KBM-7 (cell line): ENCODE data around the gene PPIA.
"Not testable (repeated sequence)": the region's sequence is repeated elsewhere in the genome, so short reads cannot be mapped to it uniquely, and the experiment has no call there.

Source experiments
- DNase-seq: peaks from one replicate; pipeline ENCODE4 v3.0.0-alpha.2; 2015
- in situ Hi-C: fragments of 300-500 bp; cut with MboI; formaldehyde crosslinking; loops from 2 replicates; pipeline ENCODE4 v1.14.3; 2020; ENCODE audit warnings: low sequenced_read_pairs, low pct_unique_long_range_greater_than_20kb, mixed read lengths

Gene PPIA

GRCh38 chr7:44811093-44811492 lies 14.6 kb downstream of the PPIA start:
- in situ Hi-C loops: no loop called here

GRCh38 chr7:44811571-44811970 lies 15.1 kb downstream of the PPIA start:
- in situ Hi-C loops: no loop called here
- no peak for DNase-seq

More at GRCh38 chr7:44811093-44811492, 14.6 kb downstream of the PPIA start:
- no peak for DNase-seq

DNA sequence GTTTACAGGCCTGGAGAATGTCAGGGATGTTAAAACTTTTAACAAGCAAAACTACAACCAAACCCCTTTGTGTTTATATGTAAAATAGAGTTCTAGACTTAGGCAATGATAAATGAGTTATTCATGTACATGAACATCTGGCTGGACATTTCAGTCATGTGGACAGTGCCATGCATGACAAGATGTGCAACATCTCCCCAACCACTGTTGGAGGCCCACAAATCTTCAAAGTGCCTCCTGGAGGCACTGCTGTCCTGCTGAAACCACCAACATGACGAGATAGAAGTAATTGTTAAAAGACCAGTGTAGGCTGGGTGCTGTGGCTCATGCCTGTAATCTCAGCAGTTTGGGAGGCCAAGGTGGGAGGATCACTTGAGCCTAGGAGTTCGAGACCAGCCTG lies 18.4 kb downstream of the PPIA start:
- DNase-seq: peak; percentile 29
- in situ Hi-C loops: no loop called here

GRCh38 chr7:44819292-44819691 lies 22.8 kb downstream of the PPIA start:
- DNase-seq: no peak
- in situ Hi-C loops: no loop called here

DNA sequence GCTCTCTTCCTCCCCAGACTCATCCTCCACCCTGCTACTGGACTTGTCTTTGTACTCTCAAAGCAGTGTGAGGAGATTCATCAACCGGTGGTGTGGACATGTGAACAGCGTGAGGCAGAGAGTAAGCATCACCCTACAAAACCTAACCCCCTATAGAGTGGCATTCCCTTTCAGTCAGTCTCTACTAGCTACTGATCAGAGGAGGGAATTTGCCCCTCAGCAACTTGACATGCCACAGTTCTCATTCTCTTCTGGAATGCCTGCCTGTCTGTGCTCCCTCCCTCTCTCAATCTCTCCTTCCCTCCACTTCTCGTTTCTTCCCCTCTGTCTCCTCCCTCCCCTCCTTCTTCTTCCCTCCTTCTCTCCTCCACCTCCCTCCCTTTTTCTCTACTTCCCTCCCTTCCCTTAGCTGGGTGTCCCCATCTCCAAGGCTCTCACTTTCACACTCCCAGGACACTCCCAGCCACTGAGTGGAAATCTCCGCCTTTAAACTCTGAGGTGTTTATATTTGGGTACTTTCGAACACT lies 26.8 kb downstream of the PPIA start:
- DNase-seq: no peak
- in situ Hi-C loops: no loop called here

- DNase-seq: peak; percentile 86
- in situ Hi-C loops: no loop called here
These were observed 28.5 kb downstream of the PPIA start for GRCh38 chr7:44824894-44825526.

GRCh38 chr7:44827567-44827966 lies 31.1 kb downstream of the PPIA start:
- in situ Hi-C loops: no loop called here
- DNase-seq: no peak

DNA sequence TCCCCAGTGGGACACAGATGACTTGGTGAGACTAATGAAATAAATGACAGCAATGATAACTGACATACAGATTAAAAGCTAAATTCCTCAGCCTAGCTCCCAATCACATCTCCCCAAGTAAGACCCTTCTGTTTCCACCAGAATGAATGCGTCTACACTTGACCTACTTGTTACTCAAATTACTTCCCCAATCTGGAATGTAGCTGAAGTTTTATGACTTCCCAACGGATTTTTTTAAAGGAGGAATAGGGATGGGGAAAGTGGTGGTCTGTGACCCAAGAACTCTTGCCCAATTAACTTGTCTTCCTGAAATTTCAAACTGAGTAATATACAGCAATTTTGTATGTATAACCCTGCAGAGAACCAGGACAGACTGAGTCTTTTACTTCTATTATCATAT lies 42.3 kb downstream of the PPIA start:
- in situ Hi-C loops: no loop called here
- DNase-seq: no peak

DNA sequence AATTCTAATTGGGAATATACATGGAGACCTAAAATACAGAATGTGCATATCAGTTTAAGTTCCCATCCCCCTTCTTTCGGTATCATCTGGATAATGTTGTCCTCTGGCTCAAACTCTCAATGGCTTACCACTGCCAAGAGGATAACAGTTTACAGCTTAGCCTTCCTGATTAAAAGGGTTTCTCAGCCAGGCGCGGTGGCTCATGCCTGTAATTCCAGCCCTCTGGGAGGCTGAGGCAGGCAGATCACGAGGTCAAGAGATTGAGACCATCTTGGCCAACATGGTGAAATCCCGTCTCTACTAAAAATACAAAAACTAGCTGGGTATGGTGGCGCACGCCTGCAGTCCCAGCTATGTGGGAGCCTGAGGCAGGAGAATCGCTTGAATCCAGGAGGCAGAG lies 46.2 kb downstream of the PPIA start:
- DNase-seq, in situ Hi-C loops: not testable (repeated sequence)

DNA sequence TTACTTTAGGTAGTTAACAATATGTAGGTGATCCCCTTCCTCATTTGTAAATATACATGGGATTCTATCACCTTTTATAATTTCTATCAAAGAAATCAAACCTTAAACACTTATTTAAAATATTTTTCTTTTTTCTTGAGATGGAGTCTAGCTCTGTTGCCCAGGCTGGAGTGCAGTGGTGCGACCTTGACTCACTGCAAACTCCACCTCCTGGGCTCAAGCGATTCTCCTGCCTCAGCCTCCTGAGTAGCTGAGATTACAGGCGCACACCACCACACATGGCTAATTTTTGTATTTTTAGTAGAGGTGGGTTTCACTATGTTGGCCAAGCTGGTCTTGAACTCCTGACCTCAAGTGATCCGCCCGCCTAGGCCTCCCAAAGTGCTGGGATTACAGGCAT lies 47.0 kb downstream of the PPIA start:
- in situ Hi-C loops, DNase-seq: not testable (repeated sequence)

DNA sequence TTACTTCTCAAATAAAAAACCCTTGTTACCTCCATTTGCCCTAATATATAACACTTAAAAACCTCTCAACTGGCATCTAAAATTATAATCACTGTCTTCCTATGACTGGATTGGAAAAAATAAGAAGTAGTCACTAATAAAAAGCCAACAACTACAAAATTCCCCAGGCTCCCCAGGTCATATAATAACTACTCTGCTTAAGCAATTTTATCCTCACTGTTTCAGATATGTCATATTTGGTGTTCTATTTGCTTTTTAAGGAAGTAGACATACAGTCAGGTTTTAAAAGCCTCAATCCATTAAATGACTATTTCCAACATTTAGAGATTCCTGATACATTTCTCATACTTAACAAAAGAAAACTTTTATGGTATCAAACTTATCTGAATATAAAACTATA lies 49.0 kb downstream of the PPIA start:
- peak; percentile 23 for DNase-seq
- in situ Hi-C loops: no loop called here

DNA sequence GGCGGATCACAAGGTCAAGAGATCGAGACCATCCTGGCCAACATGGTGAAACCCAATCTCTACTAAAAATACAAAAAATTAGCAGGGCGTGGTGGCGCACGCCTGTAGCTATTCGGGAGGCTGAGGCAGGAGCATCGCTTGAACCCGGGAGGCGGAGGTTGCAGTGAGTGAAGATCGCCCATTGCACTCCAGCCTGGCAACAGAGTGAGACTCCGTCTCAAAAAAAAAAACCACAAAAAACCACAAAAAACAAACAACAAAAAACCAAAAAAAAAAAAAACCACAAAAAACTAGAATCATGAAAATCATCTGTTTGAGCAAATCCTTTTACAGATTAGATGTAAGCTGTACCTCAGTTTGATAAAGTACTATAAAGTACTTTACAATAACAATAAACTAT lies 49.9 kb downstream of the PPIA start:
- DNase-seq, in situ Hi-C loops: not testable (repeated sequence)

DNA sequence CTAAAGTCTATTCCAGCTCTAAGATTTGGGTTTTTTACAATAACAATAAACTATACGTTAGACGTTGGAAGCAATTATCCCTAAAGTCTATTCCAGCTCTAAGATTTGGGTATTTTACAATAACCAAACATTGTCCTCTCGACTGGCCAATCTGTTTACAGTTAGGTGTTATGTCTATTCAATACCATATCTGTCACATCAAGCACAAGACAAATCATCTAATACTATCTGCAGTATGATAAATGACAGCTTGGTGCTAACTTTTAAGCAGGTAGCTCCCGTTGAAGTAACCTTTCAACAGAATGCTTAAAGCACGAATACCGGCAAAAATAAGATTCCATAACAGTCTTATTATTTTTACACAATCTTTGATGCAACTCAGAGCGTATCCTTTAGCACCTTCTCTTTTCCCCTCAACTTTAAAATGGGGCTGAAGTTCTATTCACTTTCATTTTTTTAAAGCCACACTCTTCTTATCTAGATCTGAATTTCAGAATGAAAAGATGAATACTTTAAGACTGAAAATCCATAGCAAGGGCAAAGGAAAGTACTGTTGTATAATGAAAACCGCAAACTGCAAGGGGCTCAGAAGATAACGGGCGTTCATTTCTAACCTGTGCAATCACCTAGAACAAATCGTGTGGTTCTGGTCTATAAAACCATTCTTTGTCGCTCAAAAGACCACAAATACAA lies 50.5 kb downstream of the PPIA start:
- DNase-seq: no peak
- in situ Hi-C loops: no loop called here

- peak; percentile 96 for DNase-seq
These were observed 51.0 kb downstream of the PPIA start for GRCh38 chr7:44847509-44847919.

DNA sequence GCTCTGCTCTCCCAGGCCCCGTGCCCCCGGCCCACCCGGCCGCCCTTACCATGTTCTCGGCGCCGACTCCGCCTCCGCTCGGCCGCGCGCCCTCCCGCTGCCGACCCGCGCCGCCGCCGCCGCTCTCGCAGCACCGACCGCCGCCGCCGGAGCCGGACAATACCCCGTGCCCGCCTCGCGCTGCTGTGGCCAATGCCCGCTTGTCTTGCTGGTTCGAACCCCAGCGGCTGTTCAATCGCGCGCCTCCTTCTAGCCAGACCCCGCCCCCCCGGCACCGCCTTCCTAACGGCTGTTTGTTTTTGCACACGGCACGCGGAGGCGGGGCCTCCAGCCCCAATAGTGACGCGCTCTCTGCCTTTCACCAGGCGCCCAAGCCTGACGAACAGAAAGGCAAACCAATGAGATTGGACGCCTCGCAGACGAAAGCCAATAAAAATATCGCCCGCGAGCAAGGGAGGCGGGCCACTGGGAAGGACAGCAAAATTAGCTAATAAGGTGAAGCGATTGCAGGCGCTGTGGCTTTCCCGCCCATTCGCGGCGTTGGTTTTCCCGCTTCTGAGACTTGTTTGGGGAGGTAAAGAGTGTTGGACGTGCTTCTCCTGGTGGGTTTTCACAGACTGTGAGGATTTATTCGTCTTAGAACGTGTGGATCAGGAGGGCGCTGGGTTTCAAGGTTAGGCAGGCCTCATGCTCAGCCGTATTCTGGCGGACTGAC lies 51.6 kb downstream of the PPIA start, which contains the start of gene H2AZ2:
TSS of gene H2AZ2 (minus strand) at position 168 of the 715 bp plus-strand sequence. CDS start at position 52, 116 bp downstream.
- DNase-seq: peak; percentile 100
- in situ Hi-C loops: no loop called here

More at GRCh38 chr7:44847509-44847919, 51.0 kb downstream of the PPIA start:
- in situ Hi-C loops: no loop called here

DNA sequence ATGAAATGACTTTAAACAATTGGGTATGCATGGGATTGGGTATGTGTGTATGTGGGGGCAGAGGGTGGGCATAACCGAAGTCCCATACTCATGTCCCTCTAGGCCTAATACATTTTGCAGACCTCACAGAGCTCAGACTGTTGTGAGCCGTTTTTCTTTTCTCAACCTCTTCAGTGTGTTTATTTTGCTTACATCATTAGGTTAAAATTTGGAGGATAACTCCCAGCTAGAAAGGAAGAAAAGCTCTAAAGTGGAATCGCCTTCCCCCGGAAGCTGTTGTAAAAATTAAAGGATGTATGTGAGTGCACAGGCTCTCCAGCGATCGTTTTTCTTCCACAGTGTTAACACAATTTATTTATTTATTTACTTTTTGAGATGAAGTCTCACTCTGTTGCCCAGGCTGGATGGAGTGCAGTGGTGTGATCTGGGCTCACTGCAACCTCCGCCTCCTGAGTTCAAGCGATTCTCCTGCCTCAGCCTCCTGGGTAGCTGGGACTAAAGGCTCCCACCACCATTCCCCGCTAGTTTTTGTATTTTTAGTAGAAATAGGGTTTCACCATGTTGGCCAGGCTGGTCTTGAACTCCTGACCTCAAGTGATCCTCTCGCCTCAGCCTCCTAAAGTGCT lies 52.9 kb downstream of the PPIA start:
- in situ Hi-C loops: no loop called here
- no peak for DNase-seq

- no peak for DNase-seq
- in situ Hi-C loops: no loop called here
These were observed 53.5 kb downstream of the PPIA start for GRCh38 chr7:44849885-44850544.

DNA sequence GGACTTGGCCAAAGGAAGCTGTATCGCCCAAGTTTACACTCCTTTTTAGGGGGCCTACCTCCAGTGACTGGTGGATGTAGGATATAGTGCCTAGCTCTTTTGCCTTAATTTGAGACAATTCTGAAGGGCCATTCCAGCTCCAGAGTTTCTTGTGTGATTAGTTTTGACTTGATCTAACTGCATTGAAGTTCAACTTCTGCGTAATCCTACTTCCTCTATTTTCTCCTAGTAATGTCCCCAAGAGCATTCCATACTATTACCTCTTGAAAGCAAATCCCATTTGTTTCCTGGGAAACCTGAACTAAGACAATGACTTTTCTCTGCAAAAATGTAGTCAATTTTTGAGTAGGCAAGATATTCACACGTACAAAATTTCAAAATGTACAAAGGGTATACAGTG lies 56.1 kb downstream of the PPIA start:
- no peak for DNase-seq
- in situ Hi-C loops: no loop called here
